ENCODE results near the gene REV3L. TPM values are rescaled to one million over a fixed set of nuclear protein-coding genes. Genes with fewer than 3 reads are reported as not detected.

The REV3L gene
- total and polyA plus RNA-seq, 9 of the 15 experiments (the other 6 are each of a cell fraction or from before 2014, with no cell fraction given) = 5.5 to 24.4 (median 14.4) TPM

DNA sequence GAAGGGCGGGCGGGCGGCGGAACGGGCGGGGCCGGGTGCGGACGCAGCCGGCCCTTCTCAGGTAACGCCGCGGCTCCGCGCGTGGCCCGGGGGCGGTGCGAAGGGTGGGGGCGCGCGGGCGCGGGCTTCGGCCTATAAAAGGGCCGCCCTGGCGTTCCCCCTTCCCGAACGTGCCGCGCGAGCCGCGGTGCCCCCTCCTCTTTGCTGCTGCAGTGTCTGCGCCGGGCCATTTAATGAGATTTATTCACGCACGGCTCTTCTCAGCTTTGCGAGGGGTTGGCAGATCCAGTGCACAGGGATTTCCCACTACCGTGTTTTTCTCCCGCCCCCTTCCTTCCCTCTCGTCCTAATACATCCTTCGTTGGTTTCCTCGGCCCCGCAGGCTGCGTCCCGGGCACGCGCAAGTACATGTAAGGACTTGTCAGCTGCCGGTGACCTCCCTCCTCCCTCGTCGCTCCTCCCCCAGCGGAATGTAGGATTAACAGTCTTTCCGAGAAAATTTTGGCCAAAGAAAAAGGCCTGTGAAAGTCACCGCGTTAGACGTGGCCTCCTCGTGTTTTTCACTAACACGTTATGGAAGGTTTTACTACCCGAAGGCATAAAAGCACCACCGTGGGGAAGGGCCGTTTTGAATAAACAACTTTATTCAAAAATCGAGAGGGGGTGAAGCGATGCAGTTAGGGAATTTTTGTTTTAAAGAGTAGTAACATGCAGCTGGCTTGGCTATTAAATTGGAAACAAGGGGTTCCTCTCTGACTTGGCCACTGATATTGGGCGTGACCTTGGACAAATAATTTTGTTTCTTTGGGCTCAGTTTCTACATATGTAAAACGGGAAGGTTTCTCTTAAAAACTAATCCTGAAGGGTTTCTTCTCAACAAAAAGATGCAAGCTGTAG, 966 bp upstream of the REV3L start (continued):
- TF ChIP-seq, protein P1, sequence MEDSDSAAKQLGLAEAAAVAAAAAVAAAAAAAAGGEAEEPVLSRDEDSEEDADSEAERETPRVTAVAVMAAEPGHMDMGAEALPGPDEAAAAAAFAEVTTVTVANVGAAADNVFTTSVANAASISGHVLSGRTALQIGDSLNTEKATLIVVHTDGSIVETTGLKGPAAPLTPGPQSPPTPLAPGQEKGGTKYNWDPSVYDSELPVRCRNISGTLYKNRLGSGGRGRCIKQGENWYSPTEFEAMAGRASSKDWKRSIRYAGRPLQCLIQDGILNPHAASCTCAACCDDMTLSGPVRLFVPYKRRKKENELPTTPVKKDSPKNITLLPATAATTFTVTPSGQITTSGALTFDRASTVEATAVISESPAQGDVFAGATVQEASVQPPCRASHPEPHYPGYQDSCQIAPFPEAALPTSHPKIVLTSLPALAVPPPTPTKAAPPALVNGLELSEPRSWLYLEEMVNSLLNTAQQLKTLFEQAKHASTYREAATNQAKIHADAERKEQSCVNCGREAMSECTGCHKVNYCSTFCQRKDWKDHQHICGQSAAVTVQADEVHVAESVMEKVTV (CRISPR knock-in tag; IDR thresholded peaks at IDR 0.05) = no peak
- no peak for TF ChIP-seq POLR2AphosphoS2 (IDR thresholded peaks at IDR 0.05; ENCODE audit: low read length)
- peak; percentile 80; the same call in 1 of the 2 replicates for TF ChIP-seq HDAC2 (IDR thresholded peaks at IDR 0.05)
- TF ChIP-seq RB1 (IDR thresholded peaks at IDR 0.05; ENCODE audit: low read depth) = peak; percentile 48
- no peak for TF ChIP-seq OTX1 (CRISPR knock-in tag; IDR thresholded peaks at IDR 0.05)
- TF ChIP-seq NFATC3 (IDR thresholded peaks at IDR 0.05) = 0 out of 2 replicates have a peak, but pooled peaks have one; percentile 33
- TF ChIP-seq RBM39 (optimal IDR thresholded peaks at IDR 0.05; ENCODE audit: low read depth, low read length) = peak; percentile 85
- TF ChIP-seq ARID1B (IDR thresholded peaks at IDR 0.05) = peak; percentile 40
- no peak for TF ChIP-seq PPARD (CRISPR knock-in tag; IDR thresholded peaks at IDR 0.05)
- peak; percentile 68 for TF ChIP-seq MEIS2 (IDR thresholded peaks at IDR 0.05; ENCODE audit: partially characterized antibody)
- no peak for TF ChIP-seq RBM17 (IDR thresholded peaks at IDR 0.05; ENCODE audit: borderline replicate concordance, low read depth, low read length)
- TF ChIP-seq HMGN3 (IDR thresholded peaks at IDR 0.05; ENCODE audit: borderline replicate concordance, extremely low read depth, insufficient read length, low read depth, low read length) = peak; percentile 91
- no peak for TF ChIP-seq CLOCK (CRISPR knock-in tag; IDR thresholded peaks at IDR 0.05; ENCODE audit: borderline replicate concordance)
- TF ChIP-seq ATF7 (IDR thresholded peaks at IDR 0.05) = peak; percentile 51
- TF ChIP-seq FOXJ2 (tag; IDR thresholded peaks at IDR 0.05) = peak; percentile 87
- peak; percentile 59 for TF ChIP-seq SMAD4 (CRISPR knock-in tag; conservative IDR thresholded peaks at IDR 0.05)
- TF ChIP-seq MCM5 (IDR thresholded peaks at IDR 0.05; ENCODE audit: low read depth) = no peak
- no peak for TF ChIP-seq RBM34 (IDR thresholded peaks at IDR 0.05; ENCODE audit: borderline replicate concordance, insufficient read depth, low read length)
- peak; percentile 61 for TF ChIP-seq TAF9B (IDR thresholded peaks at IDR 0.05; ENCODE audit: partially characterized antibody)
- peak; percentile 92 for TF ChIP-seq L3MBTL2 (IDR thresholded peaks at IDR 0.05)
- no peak; the same call in 1 of the 2 replicates for TF ChIP-seq BACH1 (tag; IDR thresholded peaks at IDR 0.05)
- no peak for TF ChIP-seq ATF4 (CRISPR knock-in tag; IDR thresholded peaks at IDR 0.05)
- 0 out of 2 replicates have a peak, but pooled peaks have one; percentile 38 for TF ChIP-seq NCOA1 (IDR thresholded peaks at IDR 0.05; ENCODE audit: low read depth)
